Hepatocyte (in vitro differentiated cells): Measurements from ENCODE around the gene THAP7. TPM values are rescaled to one million over a fixed set of nuclear protein-coding genes. Genes with fewer than 3 reads are reported as not detected.

Experiments used
- DNase-seq: peaks from one replicate; pipeline ENCODE4 v3.0.0-alpha.2; 2016; ENCODE audit warnings: low spot score
- H2AFZ ChIP-seq: fragments of 200-600 bp; sonication (generic); 2 replicates; pipeline ENCODE4 v1.6.0; 2016; ENCODE audit warnings: antibody characterized with exemption, mild to moderate bottlenecking
- H3K27ac ChIP-seq: fragments of 200-600 bp; sonication (generic); 2 replicates; pipeline ENCODE4 v1.5.1; 2016; ENCODE audit warnings: mild to moderate bottlenecking
- H3K27me3 ChIP-seq: fragments of 200-600 bp; sonication (generic); 2 replicates; pipeline ENCODE4 v1.6.1; 2016
- H3K36me3 ChIP-seq: fragments of 200-600 bp; sonication (generic); replicated peaks from 2 replicates; pipeline ENCODE4 v1.5.1; 2016; ENCODE audit warnings: low read depth; ENCODE audit not compliant: insufficient read depth
- H3K4me1 ChIP-seq: fragments of 200-600 bp; sonication (generic); 2 replicates; pipeline ENCODE4 v1.5.1; 2016; ENCODE audit warnings: mild to moderate bottlenecking, moderate library complexity; ENCODE audit not compliant: insufficient read depth
- H3K4me2 ChIP-seq: fragments of 200-600 bp; sonication (generic); 2 replicates; pipeline ENCODE4 v1.6.0; 2016
- H3K4me3 ChIP-seq: fragments of 200-600 bp; sonication (generic); 2 replicates; pipeline ENCODE4 v1.5.1; 2016; ENCODE audit warnings: mild to moderate bottlenecking
- H3K79me2 ChIP-seq: fragments of 200-600 bp; sonication (generic); 2 replicates; pipeline ENCODE4 v1.6.0; 2017; ENCODE audit warnings: mild to moderate bottlenecking
- H3K9me2 ChIP-seq: fragments of 200-600 bp; sonication (generic); replicated peaks from 2 replicates; pipeline ENCODE4 v1.6.0; 2017; ENCODE audit warnings: mild to moderate bottlenecking; ENCODE audit not compliant: insufficient read depth
- H3K9me3 ChIP-seq: fragments of 200-600 bp; sonication (generic); 2 replicates; pipeline ENCODE4 v1.5.1; 2016; ENCODE audit warnings: low read depth, mild to moderate bottlenecking
- H4K20me1 ChIP-seq: fragments of 200-600 bp; sonication (generic); 2 replicates; pipeline ENCODE4 v1.6.0; 2016; ENCODE audit warnings: mild to moderate bottlenecking; ENCODE audit not compliant: insufficient read depth, poor library complexity, severe bottlenecking
- EZH2 ChIP-seq: fragments of 200-600 bp; sonication (generic); IDR thresholded peaks from 2 replicates; pipeline ENCODE4 v1.6.1; 2016; ENCODE audit warnings: antibody characterized with exemption, mild to moderate bottlenecking, borderline replicate concordance
- EZH2phosphoT487 ChIP-seq: fragments of 200-600 bp; sonication (generic); IDR thresholded peaks from one replicate; pipeline ENCODE4 v1.6.1; 2018; ENCODE audit warnings: antibody characterized with exemption, mild to moderate bottlenecking, low read depth, moderate library complexity; ENCODE audit not compliant: unreplicated experiment, severe bottlenecking
- WGBS: methylation state at CpG from one replicate; pipeline ENCODE4 v1.1.6; 2016; ENCODE audit warnings: low lambda C conversion rate; ENCODE audit errors: missing lambda C conversion rate; 5-methylcytosine and 5-hydroxymethylcytosine counted together
- polyA plus RNA-seq: library from polyadenylated mRNA; unstranded; fragments of >200 nt; fragmentation: Nextera tagmentation; extraction: Ambion mirVana; gene quantifications from 2 replicates; pipeline ENCODE4 v1.2.1, GENCODE V29; 2016
- total RNA-seq: library from RNA; depleted of rRNA; stranded (reverse); fragments of >200 nt; gene quantifications from 2 replicates; pipeline ENCODE4 v1.2.3, GENCODE V29; 2014
- TF ChIP-seq, protein P1 (sequence below): fragments of 200-600 bp; sonication (generic); IDR thresholded peaks from 2 replicates; pipeline ENCODE4 v1.5.1; 2016; ENCODE audit warnings: antibody characterized with exemption, mild to moderate bottlenecking; ENCODE audit not compliant: poor library complexity

THAP7 gene
- total and polyA plus RNA-seq, 2 experiments from 2014 or later: 26.2 to 41.2 TPM

DNA sequence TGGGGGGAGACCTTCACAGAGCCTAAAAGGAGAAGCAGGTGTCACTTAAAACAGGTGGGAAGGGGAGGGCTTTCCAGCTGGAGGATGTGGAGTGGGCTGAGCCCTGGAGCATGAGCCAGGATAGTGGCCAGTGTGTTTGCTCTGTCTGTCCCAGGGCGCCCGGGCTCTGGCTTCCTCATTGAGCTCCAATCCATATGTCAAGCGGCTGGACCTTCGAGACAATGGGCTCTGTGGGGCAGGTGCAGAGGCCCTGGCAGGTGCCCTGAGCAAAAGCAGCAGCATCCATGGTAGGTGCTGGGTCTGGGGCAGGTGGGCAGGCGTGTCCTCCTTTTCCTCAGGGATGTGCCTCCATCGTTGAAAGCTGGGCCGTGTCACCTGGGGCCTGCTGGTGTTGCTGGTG is 45.8 kb upstream of the THAP7 start:
- Histone ChIP-seq H3K27ac (no peak overlapping the region), H3K27me3 (no peaks in the 10 kb centered on the region), H3K4me2 (no peak overlapping the region), H2AFZ (no peak overlapping the region), H3K79me2 (no peaks in the 10 kb centered on the region), H4K20me1 (no peaks in the 10 kb centered on the region), H3K4me1 (peaks cover 11% of the 10 kb centered on the region), H3K36me3 (no peaks in the 10 kb centered on the region), H3K9me2 (no peaks in the 10 kb centered on the region), H3K9me3 (no peaks in the 10 kb centered on the region), H3K4me3 (no peak overlapping the region)
- no peak for DNase-seq
- 88% methylated on average over 7 of the region's 7 CpGs for WGBS
- TF ChIP-seq EZH2 (no peak), EZH2phosphoT487 (no peak)
- TF ChIP-seq, protein P1, sequence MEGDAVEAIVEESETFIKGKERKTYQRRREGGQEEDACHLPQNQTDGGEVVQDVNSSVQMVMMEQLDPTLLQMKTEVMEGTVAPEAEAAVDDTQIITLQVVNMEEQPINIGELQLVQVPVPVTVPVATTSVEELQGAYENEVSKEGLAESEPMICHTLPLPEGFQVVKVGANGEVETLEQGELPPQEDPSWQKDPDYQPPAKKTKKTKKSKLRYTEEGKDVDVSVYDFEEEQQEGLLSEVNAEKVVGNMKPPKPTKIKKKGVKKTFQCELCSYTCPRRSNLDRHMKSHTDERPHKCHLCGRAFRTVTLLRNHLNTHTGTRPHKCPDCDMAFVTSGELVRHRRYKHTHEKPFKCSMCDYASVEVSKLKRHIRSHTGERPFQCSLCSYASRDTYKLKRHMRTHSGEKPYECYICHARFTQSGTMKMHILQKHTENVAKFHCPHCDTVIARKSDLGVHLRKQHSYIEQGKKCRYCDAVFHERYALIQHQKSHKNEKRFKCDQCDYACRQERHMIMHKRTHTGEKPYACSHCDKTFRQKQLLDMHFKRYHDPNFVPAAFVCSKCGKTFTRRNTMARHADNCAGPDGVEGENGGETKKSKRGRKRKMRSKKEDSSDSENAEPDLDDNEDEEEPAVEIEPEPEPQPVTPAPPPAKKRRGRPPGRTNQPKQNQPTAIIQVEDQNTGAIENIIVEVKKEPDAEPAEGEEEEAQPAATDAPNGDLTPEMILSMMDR: no peak

DNA sequence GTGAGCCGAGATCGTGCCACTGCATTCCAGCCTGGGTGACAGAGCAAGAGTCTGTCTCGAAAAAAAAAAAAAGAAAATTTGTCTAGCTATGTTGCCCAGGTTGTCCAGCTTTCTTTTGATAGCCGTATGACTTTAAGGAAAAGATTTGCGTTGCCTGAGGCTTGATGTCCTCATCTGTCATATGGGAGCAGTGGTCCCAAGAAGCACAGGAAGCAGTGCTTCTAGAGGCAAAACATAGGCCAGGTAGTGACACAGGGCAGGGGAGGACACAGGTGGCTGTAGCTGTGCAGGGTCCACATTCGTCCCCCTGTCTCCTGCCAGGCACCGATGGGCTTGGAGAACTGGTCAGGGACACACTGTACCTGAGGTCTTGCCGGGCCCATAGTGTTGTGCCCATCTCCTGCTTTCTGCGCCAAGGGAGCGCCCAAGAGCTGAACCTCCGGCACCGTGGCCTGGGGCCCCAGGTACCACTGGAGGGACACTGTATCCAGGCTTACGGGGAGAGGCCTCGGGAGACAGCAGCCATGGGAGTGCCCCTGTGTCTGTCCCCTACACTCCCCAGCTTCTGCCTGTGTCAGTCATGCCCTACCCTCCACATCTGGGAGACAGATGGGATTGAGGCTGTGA is 45.2 kb upstream of the THAP7 start:
- TF ChIP-seq EZH2phosphoT487 (no peak), EZH2 (no peak)
- TF ChIP-seq, protein P1: no peak
- Histone ChIP-seq H3K4me2 (no peak overlapping the region), H3K27me3 (no peaks in the 10 kb centered on the region), H3K79me2 (no peaks in the 10 kb centered on the region), H3K9me2 (no peaks in the 10 kb centered on the region), H4K20me1 (no peaks in the 10 kb centered on the region), H3K9me3 (no peaks in the 10 kb centered on the region), H3K4me1 (peaks cover 11% of the 10 kb centered on the region), H3K27ac (no peak overlapping the region), H3K36me3 (no peaks in the 10 kb centered on the region), H3K4me3 (no peak overlapping the region), H2AFZ (no peak overlapping the region)
- 95% methylated on average over 14 of the region's 14 CpGs for WGBS
- DNase-seq: no peak

DNA sequence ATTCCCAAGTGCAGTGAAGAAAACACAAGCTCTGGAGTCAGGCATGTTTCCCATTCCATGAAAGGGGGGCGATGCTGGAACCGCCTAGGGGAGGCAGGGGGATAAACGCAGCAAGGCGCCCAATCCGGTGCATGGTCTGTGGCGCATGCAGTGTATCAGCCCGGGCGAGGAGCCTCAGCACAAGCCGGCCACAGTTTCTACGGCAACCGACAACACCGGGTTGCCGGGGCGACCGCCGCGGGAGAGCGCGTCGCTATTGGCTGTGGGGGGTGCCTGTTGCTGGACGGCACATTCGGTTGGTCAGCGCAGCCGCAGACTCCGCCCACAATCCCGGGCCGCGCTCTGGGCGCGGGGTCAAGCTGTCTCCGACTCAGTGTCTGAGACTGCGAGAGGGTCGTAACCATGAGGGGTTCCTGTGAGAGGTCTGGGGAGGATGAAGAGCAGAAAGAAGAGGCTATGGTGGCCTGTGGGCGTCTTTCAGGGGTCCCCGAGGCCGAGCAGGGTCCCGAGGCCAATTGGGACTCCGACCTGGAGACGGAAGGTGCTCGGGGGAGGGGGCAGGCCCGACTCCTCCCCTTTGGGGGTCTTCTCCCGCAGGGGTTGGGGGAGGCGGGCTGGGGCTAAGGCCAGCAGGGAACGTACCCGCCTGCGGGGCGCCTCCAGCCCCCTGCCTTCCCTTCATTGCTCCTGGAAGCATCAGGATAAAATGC is 43.8 kb upstream of the THAP7 start, which contains the start of gene LRRC74B:
LRRC74B (plus strand) TSS at position 362 of the 710 bp plus-strand sequence; CDS start at position 403, 41 bp downstream.
- Histone ChIP-seq H3K9me3 (no peaks in the 10 kb centered on the region), H3K36me3 (no peaks in the 10 kb centered on the region), H3K27me3 (no peaks in the 10 kb centered on the region), H3K79me2 (no peaks in the 10 kb centered on the region), H3K9me2 (no peaks in the 10 kb centered on the region), H3K4me3 (peak within 1 kb of the TSS; percentile 60), H3K27ac (peak within 1 kb of the TSS; percentile 65), H3K4me1 (peaks cover 11% of the 10 kb centered on the region), H3K4me2 (peak within 1 kb of the TSS; percentile 95), H4K20me1 (no peaks in the 10 kb centered on the region), H2AFZ (peak within 1 kb of the TSS; percentile 84)
- WGBS: 1% methylated on average over 46 of the region's 47 CpGs
- peak; percentile 93 for DNase-seq
- TF ChIP-seq, protein P1: no peak
- TF ChIP-seq EZH2phosphoT487 (no peak), EZH2 (no peak)
